WERI-Rb-1 (cell line): ENCODE data around the gene BCAS3.
"Not testable (repeated sequence)": the region's sequence is repeated elsewhere in the genome, so short reads cannot be mapped to it uniquely, and the experiment has no call there.

Source experiments
- DNase-seq: peaks from one replicate; pipeline ENCODE4 v3.0.0-alpha.2; 2020
- H3K27ac ChIP-seq: fragments of 250-450 bp; sonication (Bioruptor Pico); 2 replicates; pipeline ENCODE4 v1.5.1; 2020; ENCODE audit warnings: mild to moderate bottlenecking, moderate library complexity
- H3K27me3 ChIP-seq: fragments of 250-450 bp; sonication (Bioruptor Pico); 2 replicates; pipeline ENCODE4 v1.5.1; 2021; ENCODE audit warnings: mild to moderate bottlenecking, low read depth, moderate library complexity; ENCODE audit not compliant: insufficient read depth, severe bottlenecking
- H3K36me3 ChIP-seq: fragments of 250-450 bp; sonication (Bioruptor Pico); 2 replicates; pipeline ENCODE4 v1.5.1; 2020; ENCODE audit warnings: mild to moderate bottlenecking, moderate library complexity
- H3K4me3 ChIP-seq: 2 replicates; pipeline ENCODE4 v1.5.1; 2011; ENCODE audit warnings: low read depth, mild to moderate bottlenecking, control low read depth, low read length
- H3K9me3 ChIP-seq: fragments of 250-450 bp; sonication (Bioruptor Pico); 2 replicates; pipeline ENCODE4 v1.5.1; 2021; ENCODE audit warnings: mild to moderate bottlenecking, moderate library complexity; ENCODE audit not compliant: severe bottlenecking
- TF ChIP-seq, protein P1 (sequence below): IDR thresholded peaks from 2 replicates; pipeline ENCODE4 v1.5.1; 2011; ENCODE audit warnings: low read depth, mild to moderate bottlenecking, control low read depth, inconsistent platforms, low read length

Gene BCAS3

GRCh38 chr17:61139219-61139618, 461.6 kb downstream of the BCAS3 start:
- no peak overlapping the region for H3K27ac ChIP-seq
- no peaks in the 10 kb centered on the region for H3K9me3 ChIP-seq
- no peak overlapping the region for H3K4me3 ChIP-seq
- no peak for DNase-seq
- TF ChIP-seq, protein P1, sequence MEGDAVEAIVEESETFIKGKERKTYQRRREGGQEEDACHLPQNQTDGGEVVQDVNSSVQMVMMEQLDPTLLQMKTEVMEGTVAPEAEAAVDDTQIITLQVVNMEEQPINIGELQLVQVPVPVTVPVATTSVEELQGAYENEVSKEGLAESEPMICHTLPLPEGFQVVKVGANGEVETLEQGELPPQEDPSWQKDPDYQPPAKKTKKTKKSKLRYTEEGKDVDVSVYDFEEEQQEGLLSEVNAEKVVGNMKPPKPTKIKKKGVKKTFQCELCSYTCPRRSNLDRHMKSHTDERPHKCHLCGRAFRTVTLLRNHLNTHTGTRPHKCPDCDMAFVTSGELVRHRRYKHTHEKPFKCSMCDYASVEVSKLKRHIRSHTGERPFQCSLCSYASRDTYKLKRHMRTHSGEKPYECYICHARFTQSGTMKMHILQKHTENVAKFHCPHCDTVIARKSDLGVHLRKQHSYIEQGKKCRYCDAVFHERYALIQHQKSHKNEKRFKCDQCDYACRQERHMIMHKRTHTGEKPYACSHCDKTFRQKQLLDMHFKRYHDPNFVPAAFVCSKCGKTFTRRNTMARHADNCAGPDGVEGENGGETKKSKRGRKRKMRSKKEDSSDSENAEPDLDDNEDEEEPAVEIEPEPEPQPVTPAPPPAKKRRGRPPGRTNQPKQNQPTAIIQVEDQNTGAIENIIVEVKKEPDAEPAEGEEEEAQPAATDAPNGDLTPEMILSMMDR: no peak
- no peaks in the 10 kb centered on the region for H3K36me3 ChIP-seq
- H3K27me3 ChIP-seq: no peaks in the 10 kb centered on the region

DNA sequence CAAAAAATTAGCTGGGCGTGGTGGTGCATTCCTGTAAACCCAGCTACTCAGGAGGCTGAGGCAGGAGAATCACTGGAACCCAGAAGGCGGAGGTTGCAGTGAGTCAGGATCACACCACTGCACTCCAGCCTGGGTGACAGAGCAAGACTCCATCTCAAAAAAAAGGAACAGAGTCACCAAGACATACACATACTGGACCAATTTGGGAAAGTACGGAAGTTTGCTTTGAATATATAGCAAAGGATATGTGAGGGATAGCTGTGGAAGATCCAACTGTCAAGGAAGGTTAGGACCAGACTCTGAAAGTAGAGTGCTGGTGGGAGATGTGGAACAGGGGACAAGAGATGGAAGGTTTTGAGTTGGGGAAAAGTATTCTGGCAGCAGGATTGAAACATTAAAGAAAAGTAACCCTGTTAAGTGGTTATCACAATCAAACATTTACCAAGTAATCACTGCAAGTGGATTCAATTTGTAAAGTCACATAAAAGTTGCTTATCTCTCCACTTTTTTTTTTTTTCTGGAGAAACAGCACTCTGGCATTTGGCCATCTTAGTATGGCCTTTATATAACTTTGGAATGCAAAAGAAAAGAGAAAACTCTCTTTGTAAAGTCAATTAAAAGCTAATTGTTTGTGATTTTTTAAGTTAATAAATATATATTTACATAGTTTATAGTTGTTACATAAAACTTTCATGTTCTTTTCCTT, 462.6 kb downstream of the BCAS3 start:
- TF ChIP-seq, protein P1: no peak
- Histone ChIP-seq H3K27me3 (no peaks in the 10 kb centered on the region), H3K9me3 (no peaks in the 10 kb centered on the region), H3K36me3 (no peaks in the 10 kb centered on the region), H3K27ac (no peak overlapping the region), H3K4me3 (no peak overlapping the region)
- no peak for DNase-seq

GRCh38 chr17:61143026-61143425, 465.4 kb downstream of the BCAS3 start:
- TF ChIP-seq, protein P1: no peak
- no peak for DNase-seq
- no peaks in the 10 kb centered on the region for H3K36me3 ChIP-seq
- H3K4me3 ChIP-seq: no peak overlapping the region
- H3K27me3 ChIP-seq: no peaks in the 10 kb centered on the region
- H3K9me3 ChIP-seq: no peaks in the 10 kb centered on the region
- H3K27ac ChIP-seq: no peak overlapping the region

DNA sequence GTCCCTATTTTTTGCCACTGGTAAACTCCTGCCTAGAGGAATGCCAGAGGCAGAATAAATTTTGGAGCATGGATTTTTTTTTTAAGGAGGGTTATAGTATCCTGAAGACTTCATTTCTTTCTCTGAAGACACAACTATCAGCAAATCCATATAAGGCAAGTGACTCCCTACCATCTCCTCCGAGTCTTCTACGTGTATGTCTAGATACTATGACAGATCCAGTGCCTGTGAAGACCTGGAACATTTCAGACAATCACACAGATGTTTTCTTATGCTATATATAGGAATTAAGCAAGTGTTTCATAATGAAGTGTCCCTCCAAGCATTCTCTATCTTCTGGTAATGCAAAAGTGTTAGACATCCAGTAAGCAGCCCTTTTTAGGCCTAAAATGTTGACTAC, 466.5 kb downstream of the BCAS3 start:
- Histone ChIP-seq H3K4me3 (no peak overlapping the region), H3K9me3 (no peaks in the 10 kb centered on the region), H3K27ac (no peak overlapping the region), H3K27me3 (no peaks in the 10 kb centered on the region), H3K36me3 (no peaks in the 10 kb centered on the region)
- TF ChIP-seq, protein P1: no peak
- DNase-seq: no peak

GRCh38 chr17:61144617-61145564, 467.2 kb downstream of the BCAS3 start:
- H3K9me3 ChIP-seq: no peaks in the 10 kb centered on the region
- no peak for DNase-seq
- TF ChIP-seq, protein P1: no peak
- H3K27ac ChIP-seq: no peak overlapping the region
- no peaks in the 10 kb centered on the region for H3K36me3 ChIP-seq
- H3K4me3 ChIP-seq: no peak overlapping the region
- no peaks in the 10 kb centered on the region for H3K27me3 ChIP-seq

DNA sequence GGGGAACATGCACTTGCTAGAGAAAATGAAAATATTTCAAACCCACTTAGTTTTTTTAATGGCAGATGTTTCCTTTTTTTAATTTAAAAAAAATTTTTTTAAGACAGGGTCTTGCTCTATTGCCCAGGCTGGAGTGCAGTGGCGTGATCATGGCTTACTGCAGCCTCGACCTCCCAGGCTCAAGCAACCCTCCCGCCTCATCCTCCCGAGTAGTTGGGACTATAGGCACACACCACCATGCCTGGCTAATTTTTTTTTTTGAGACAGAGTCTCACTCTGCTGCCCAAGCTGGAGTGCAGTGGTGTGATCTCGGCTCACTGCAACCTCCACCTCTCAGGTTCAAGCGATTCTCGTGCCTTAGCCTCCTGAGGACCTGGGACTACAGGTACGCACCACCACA, 469.2 kb downstream of the BCAS3 start:
- H3K27me3 ChIP-seq, H3K4me3 ChIP-seq, DNase-seq, H3K27ac ChIP-seq, H3K9me3 ChIP-seq, H3K36me3 ChIP-seq: not testable (repeated sequence)
